ENCODE data around the gene NYNRIN.
A peak's percentile ranks its signal among the peaks of the same experiment; 100 is the strongest.
"Not testable (repeated sequence)": the region's sequence is repeated elsewhere in the genome, so short reads cannot be mapped to it uniquely, and the experiment has no call there.

NYNRIN gene
- 0.48 to 6.2 reads per million in 2 donors for total RNA-seq

DNA sequence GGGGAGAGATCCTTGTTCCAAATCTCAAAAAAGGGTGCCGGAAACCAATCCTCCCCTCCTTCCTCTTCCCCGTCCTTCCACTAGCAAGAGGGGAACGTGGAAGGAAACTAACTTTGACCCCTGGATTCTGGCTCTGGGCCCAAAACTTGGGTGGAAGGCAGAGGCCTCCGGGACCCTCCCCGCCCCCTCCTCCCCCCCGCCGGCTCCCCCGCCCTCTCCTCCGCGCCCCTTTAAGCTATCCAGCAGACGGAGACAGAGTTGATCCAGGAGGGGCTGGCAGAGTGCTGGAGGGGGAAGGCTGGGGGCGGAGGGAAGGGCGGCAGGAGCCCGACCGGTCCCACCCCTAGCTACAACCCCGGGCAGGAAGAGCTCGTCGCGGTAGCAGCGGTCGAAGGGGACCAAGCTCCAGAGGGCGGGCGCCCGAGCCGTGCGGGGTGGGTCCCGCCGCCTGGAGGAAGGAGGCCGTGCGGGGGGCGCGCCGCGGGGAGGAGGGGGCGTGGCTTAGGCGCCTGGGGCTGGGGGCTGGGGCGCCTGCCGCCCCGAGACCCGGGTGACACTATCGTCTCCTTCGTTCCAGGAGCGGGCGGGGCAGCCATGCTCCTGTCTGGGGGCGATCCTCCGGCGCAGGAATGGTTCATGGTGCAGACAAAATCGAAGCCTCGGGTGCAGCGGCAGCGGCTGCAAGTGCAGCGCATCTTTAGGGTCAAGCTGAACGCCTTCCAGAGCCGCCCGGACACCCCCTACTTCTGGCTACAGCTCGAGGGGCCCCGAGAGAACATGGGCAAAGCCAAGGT is at the start of gene NYNRIN:
NYNRIN (plus strand) TSS at position 351 of the 794 bp plus-strand sequence; CDS start at position 595, 244 bp downstream.
- DNase-seq, result peak; percentile 22

DNA sequence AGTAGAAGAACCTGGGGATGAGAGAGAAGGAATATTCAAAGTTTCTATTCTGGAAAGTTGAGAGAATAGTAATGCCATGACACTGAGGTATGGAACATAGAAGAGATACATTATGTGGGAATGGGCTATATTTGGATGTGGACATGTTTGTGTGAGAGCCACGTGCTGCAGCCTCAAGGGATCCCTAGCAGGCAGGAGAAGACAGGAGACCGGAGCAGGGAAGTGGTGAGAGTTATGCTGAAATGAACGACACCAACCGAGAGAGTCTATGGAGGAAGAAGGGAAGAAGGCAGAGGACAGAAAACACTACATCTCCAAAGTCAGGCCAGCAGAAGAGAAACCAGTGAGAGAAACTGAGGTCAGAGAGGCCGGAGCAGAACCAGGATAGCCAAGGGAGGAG is 49.1 kb upstream of the NYNRIN start:
- no peak for DNase-seq

DNA sequence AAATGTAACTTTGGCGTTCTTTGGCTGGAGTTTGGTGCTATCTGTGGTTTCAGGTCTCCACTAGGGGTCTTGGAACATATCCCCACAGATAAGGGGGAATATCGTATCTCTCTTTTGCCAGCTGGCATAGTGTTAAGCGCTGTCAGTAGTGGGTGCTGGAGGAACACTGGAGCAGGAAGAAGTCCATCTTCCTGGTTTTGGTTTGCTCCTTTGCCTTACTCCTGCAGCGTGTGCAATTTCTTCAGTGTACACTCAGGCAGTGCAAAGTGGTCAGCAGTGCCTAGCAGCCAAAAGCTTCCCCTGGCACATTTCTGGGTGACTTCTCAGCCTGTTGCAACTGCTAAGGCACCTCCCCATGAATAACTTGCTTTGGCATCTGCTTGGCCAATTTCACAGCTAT is 47.3 kb upstream of the NYNRIN start:
- no peak for DNase-seq

DNA sequence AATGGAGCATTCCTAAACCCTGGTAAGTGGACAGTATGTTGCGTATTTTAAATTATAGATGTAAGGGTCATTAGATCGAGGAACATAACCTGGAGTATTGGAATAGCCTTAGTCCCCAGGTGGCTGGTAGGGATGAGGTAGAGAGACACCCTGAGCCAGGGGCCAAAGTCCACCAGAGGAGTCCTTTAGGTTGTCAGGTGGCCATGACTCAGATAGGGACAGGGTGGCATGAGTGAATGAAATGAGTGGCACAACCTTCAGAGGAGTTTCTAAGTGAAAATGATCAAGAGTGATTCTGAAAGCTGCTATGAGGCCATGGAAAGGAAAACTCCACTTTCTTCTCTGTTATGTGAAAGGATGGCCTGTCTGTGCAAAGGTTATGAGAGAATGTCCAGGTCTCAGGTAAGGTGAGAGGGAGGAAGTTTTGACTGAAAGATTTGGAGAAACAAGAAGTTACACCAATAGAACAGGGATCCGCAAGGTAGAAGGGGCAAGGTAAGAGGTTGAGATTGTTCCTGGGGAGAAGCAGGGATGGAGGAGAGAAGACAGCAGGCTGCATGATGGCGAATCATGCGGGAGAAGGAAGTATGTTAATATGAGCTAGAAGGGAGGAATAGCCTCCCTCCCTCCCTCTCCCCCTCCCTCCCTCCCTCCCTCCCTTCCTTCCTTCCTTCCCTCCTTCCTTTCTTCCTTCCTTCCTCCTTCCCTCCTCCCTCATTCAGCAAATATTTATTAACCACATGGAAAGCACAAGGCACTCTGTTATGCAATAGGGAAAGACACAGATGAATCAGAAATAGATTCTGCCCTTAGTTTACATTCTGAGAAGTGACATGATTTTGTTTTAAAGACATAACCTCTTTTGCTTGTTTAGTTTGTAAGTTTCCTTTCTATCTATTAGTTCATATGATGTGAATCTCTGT is 45.0 kb upstream of the NYNRIN start:
- no peak for DNase-seq

DNA sequence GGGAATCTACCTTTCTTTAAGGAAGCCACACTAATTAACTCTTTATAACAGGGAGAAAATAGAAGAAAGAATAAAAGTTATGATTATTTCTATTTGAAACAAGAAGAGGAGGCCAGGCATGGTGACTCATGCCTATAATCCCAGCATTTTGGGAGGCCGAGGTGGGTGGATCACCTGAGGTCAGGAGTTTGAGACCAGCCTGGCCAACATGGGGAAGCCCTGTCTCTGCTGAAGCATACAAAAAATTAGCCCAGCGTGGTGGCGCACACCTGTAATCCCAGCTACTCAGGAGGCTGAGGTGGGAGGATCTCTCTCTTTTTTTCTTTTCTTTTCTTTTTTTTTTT is 44.3 kb upstream of the NYNRIN start:
- DNase-seq, result not testable (repeated sequence)

DNA sequence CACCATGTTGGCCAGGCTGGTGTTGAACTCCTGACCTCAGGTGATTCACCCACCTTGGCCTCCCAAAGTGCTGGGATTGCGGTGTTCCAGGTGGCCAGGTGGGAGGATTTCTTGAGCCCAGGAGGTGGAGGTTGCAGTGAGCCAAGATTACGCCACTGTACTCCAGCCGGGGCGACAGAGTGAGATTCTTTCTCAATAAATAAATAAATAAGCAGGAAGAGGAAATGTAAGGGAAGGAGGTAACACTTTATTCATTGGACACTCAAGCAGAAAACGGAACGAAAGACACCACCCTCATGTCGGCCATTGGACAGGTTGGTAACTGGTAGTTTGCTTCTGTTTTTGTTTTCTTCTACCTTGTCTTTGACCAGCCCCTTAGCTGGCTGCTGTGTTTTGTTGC is 43.8 kb upstream of the NYNRIN start:
- no peak for DNase-seq

DNA sequence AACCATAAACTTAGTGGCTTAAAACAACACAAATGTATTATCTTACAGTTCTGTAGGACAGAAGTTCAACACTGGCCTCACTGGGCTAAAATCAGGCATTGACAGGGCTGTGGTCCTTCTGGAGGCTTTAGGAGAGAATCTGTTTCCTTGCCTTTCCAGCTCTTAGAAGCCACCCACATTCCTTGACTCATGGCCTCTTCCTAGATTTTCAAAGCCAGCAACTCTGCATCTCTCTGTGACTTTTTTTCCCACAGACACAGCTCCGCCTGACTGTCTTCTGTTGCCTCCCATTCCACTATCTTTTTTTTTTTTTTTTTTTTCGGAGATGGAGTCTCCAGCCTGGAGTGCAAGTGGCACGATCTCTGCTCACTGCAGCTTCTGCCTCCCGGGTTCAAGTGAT is 42.6 kb upstream of the NYNRIN start:
- no peak for DNase-seq

DNA sequence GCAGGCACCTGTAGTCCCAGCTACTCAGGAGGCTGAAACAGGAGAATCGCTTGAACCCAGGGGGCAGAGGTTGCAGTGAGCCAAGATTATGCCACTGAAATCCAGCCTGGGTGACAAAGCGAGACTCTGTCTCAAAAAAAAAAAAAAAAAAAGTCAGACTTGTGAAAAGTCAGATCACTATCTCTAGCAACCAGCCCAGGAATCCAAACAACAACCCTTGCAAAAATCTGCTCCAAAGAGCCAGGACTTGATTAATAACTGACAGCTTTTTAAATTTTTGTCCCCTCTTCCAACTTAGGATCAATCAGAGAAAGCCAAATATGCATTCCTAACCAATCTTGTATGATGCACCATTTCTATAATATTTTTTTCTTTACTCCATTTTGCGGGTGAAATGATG is 38.5 kb upstream of the NYNRIN start:
- DNase-seq, result no peak

DNA sequence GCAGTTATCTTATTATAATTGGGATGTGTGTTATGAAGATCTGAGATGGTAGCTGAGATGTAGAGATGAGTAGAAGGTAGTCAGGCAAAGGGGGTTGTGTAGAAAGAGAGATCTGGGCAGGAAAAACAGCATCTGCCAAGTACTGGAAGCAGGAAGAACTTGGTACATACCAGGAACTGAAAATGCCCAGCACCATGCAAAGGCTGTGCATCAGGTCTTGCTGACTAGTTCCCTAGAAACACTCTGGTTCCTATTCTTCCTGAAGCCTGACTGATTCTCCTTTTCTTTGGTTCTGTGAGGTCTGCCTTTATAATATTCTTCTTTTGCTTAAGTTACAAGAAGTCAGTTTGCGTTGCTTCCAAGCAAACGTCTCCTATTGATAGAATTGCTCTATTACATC is 37.5 kb upstream of the NYNRIN start:
- no peak for DNase-seq

DNA sequence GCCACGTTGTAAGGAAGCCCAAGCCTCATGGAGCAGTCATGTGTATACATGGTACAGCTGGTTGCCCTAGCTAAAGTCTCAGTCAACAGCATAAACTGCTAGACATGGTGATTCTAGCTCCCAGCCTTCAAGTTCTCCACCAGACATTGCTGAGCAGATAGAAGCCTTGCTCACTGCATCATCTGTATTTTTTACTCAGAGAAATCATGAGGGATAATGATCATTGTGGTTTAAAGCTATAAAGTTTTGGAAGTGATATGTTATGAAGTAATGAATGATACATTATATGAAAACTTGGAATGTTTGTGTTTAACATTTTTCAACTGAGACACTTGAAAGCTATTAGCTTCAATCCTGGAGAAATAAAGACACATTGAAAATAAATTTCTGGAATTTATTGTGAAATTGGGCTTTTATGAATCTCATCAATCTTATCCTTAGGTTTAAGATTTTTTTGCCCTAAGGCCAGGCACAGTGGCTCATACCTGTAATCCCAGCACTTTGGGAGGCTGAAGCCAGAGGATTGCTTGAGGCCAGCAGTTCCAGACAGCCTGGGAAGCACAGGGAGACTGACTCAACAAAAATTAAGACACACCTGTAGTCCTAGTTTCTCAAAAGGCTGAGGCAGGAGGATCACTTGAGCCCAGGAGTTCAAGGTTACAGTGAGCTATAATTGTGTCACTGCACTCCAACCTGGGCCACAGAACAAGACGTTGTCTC is 36.4 kb upstream of the NYNRIN start:
- DNase-seq, result no peak

DNA sequence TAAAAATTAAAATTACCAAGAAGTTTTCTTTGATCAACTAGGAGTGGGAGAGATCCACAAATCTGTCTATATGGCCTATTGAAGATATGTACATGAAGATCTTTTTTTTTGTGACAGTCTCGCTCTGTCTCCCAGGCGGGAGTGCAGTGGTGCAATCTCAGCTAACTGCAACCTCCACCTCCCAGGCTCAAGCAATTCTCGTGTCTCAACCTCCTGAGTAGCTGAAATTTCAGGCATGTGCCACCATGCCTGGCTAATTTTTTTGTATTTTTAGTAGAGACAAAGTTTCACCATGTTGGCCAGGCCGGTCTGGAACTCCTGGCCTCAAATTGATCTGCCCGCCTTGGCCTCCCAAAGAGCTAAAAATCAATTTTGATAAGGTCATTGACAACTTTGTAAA is 35.4 kb upstream of the NYNRIN start:
- DNase-seq, result no peak

DNA sequence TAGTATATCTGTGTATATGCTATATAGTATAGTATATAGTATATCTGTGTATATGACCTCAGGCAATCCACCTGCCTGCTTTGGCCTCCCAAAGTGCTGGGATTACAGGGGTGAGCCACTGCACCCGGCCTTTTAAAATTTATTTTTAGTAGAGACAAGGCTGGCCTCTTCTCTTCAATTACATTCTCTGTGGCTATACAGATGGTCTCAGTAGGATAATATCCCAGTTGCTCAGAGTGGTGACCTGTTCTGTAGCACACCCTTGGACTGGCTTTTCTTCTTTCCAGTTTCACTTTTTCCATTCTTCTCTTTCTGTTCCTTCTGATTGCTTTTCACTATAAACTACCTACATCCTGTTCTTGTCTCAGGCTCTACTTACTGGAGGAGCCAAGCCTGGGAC is 34.0 kb upstream of the NYNRIN start:
- DNase-seq, result no peak

DNA sequence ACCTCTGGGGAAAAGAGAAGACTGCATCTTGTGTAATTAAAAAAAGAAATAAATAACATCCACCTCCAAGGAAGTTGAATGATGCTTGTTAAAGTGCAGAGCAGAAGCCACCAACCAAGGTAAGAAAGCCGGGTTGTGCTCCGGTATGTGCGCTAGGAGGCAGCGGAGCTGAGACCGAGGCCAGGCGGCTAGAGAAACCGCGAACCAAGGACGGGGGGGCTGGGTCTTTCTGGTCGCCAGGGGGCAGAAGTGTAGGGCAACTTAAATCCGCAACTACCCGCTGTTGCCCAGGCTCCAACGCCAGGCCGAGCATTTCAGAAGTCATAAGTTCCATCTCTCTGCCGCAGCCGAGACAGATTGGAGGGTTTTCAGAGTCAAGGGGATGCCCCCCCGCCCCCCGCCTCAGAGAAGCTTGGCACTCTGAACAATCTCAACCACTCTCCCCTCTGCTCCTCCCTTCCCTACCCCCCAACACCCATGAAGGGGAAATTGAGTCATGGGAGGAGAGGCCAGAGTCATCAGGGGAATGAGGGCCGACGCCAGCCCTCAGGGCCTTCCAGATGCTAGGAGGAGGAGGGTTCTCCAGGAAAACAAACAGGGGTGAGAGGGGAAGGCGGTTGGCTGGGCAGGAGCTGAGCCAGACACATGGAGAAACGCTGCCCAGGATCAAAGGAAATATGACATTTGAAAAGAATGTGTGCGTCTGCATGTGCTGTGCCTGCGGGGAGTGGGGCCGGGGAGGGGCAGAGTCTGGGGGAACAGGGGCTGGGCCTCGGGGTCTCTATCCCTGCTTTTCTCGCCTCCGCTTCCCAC is 33.0 kb upstream of the NYNRIN start:
- DNase-seq, result peak; percentile 28

DNA sequence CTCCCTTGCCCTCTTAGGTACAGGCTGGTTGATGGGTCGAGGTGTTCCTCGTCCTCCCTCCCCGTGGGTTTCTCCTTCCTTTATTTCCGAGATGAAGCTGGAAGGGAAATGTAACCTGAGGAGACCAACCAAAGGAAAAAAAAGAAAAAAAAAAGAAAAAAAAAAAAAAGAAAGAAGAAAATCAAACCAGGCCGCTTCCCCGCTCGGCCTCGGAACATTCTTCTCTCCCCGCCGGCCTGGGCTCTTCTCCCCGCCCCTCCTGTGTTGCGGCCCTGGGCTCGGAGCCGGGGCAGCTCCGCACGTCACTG is 32.4 kb upstream of the NYNRIN start:
- peak; percentile 15 for DNase-seq

DNA sequence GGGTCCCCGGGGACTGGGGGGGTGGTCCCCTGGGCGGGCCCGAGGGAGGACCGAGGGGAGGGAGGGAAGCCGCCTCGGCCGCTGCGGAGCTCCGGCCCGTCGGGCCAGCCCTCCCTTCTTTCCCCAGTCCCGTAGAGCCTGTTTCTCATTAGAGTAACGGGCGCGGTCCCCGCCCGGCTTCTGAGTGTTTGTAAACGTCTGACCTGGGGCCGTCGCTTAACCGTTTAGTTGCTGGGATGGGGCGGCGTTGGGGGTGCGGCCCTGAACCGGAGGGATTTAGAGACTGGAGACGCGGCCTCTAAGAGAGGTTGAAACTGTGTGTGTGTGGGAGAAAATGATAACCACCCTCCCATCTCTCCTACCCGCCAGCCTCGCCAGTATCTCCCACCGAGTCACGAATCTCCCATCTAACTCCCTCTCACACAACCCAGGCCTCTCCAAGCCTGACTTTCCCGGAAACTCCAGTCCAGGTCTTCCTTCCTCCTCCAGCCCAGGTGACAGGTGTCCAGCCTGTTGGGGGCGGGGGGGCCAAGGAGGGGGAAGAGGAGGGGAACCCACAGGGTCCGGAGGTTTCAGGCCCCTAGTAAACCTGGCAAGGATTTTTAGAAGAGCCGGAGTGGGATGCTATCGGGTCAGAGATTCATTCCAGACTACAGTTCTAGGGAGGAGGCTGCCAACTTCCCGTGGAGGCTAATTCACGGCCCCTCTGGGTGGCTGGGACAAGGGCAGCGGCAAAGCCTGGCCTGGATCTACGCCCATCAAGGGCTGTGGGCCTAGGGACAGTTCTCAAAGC is 31.9 kb upstream of the NYNRIN start:
- DNase-seq, result no peak

DNA sequence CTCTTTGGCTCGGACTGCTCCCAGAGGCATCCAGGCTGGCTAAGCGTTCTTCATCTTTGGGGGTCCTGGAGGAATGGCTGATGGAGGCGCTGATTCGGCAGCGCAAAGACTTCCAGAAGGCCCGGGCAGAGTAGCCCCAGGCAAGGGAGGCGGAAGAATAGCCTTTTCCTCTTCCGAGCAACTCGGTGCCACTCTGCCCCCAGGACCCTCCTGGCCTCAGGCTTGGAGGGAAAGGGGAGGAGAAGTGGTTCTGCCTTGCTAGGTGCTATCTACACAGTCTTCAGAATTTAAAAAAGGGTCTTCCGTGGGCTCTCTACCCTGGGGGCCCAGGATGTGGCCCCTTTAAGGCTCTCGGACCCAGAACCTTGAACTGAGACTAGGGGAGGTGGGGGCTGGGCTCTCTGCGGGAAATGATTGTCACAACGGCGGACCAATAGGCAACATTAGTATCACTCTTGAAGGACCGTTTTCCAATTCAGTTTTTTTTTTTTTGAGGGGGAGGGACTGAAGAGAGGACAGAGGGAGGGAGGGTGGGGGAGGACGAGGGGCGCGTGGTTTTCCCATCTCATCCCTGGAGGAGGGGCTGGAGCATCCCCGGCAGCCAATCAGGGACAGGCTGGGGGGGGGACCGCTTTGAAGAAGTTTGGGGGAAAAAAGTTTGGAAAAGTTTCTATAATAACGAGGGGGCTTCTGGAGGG is 31.1 kb upstream of the NYNRIN start, which contains the start of gene NFATC4:
NFATC4 (plus strand) TSS at position 671 of the 698 bp plus-strand sequence. CDS start 157 bp downstream, outside the sequence.
- no peak for DNase-seq

DNA sequence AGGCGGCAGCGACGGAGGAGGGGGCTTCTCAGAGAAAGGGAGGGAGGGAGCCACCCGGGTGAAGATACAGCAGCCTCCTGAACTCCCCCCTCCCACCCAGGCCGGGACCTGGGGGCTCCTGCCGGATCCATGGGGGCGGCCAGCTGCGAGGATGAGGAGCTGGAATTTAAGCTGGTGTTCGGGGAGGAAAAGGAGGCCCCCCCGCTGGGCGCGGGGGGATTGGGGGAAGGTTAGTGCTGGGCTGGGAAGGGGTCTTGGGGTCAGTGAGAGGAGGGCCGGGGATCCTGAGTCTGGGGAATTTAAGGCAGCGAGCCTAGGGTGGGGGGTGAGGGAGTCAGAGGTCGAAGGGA is 30.6 kb upstream of the NYNRIN start:
- no peak for DNase-seq

DNA sequence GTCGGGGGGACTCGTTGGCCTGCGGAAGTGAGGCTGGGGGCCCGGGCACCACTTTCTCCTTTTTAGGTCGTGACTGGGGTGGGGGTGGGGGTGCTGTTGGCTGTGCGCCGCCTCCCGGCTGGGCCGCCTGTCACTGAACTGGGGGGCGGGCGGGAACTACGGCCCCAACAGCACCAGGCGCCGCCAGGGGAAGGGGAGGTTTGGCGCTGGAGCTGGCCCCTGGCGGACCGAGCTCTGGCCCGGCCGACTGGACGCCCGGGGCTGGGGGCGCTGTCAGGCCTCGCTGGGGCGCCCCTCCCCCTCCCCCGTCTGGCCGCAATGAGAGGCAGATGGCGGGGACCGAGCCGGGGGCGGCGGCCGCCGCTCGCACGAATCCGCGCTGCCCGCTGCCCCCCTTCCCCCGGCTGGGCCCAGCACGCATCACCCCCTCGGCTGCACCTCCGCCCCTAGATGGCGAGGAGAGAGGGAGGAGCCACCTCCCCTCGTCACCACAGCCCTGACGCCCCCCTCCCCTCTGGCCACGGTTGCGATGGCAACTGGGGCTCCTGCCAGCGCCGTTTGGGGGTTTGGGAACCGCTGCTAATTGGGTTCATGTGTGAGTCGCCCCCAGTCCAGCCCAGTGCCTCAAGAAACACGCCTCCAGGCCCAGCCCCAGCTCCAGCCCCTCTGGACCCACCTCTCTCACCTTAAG is 30.1 kb upstream of the NYNRIN start:
- DNase-seq, result no peak

DNA sequence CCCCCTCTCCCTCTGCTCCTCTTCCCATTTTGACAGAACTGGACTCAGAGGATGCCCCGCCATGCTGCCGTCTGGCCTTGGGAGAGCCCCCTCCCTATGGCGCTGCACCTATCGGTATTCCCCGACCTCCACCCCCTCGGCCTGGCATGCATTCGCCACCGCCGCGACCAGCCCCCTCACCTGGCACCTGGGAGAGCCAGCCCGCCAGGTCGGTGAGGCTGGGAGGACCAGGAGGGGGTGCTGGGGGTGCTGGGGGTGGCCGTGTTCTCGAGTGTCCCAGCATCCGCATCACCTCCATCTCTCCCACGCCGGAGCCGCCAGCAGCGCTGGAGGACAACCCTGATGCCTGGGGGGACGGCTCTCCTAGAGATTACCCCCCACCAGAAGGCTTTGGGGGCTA is 29.3 kb upstream of the NYNRIN start:
- no peak for DNase-seq

DNA sequence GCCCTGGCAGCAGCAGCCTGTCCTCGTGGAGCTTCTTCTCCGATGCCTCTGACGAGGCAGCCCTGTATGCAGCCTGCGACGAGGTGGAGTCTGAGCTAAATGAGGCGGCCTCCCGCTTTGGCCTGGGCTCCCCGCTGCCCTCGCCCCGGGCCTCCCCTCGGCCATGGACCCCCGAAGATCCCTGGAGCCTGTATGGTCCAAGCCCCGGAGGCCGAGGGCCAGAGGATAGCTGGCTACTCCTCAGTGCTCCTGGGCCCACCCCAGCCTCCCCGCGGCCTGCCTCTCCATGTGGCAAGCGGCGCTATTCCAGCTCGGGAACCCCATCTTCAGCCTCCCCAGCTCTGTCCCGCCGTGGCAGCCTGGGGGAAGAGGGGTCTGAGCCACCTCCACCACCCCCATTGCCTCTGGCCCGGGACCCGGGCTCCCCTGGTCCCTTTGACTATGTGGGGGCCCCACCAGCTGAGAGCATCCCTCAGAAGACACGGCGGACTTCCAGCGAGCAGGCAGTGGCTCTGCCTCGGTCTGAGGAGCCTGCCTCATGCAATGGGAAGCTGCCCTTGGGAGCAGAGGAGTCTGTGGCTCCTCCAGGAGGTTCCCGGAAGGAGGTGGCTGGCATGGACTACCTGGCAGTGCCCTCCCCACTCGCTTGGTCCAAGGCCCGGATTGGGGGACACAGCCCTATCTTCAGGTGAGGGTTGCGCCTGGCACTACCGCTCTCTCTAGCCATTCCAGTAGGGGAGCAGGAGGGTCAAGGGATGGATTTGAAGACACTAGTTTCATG is 28.7 kb upstream of the NYNRIN start:
- DNase-seq, result no peak

Data from T-helper 9 cell (primary cell).